IMR-90 (cell line): ENCODE results near the gene ARHGAP24. TPM values are rescaled to one million over a fixed set of nuclear protein-coding genes. Genes with fewer than 3 reads are reported as not detected.
A peak's percentile ranks its signal among the peaks of the same experiment; 100 is the strongest.

Experiments used
- ATAC-seq: fragments of 200-7000 bp; cut with Tn5 transposase; 2 replicates; pipeline ENCODE4 v1.9.1; 2020; ENCODE audit warnings: low read depth, mild to moderate bottlenecking, moderate library complexity
- BruUV-seq: library from RNA; stranded (reverse); fragments of 400-500 nt; replicated peaks from 2 replicates; lab custom pipeline; 2021; lab: Mats Ljungman, UMichigan
- CTCF ChIA-PET: fragments of 300-600 bp; formaldehyde crosslinking; extraction: SDS; loops from one replicate; lab custom pipeline; 2021; ENCODE audit warnings: antibody characterized with exemption; lab: Yijun Ruan, JAX
- POLR2A ChIA-PET: fragments of 300-600 bp; sonication (Branson Sonifier 250); formaldehyde crosslinking; loops from one replicate; lab custom pipeline; 2022; ENCODE audit warnings: antibody characterized with exemption; ENCODE audit not compliant: unreplicated experiment; lab: Charles Lee
- DNase-seq: peaks from one replicate; pipeline ENCODE4 v3.0.0; 2013
- H2AFZ ChIP-seq: replicated peaks from 2 replicates; pipeline ENCODE3; 2013; ENCODE audit warnings: low read length, mild to moderate bottlenecking; ENCODE audit not compliant: poor library complexity
- H2AK5ac ChIP-seq: 2 replicates; pipeline ENCODE4 v1.6.1; 2013; ENCODE audit warnings: low read depth, low read length, inconsistent platforms
- H2AK9ac ChIP-seq: replicated peaks from 2 replicates; pipeline ENCODE3; 2013; ENCODE audit warnings: mild to moderate bottlenecking, low read depth, low read length, moderate library complexity; ENCODE audit not compliant: poor library complexity
- H2BK120ac ChIP-seq: 2 replicates; pipeline ENCODE4 v1.6.1; 2013; ENCODE audit warnings: low read depth, low read length, inconsistent platforms
- H2BK15ac ChIP-seq: 3 replicates; pipeline ENCODE4 v1.6.1; 2013; ENCODE audit warnings: low read depth, low read length, inconsistent platforms
- H2BK20ac ChIP-seq: 2 replicates; pipeline ENCODE4 v1.6.1; 2013; ENCODE audit warnings: low read depth, mild to moderate bottlenecking, inconsistent platforms, low read length, moderate library complexity
- H2BK5ac ChIP-seq: 2 replicates; pipeline ENCODE4 v1.6.1; 2013; ENCODE audit warnings: mild to moderate bottlenecking, low read depth, low read length, inconsistent platforms; ENCODE audit not compliant: poor library complexity, severe bottlenecking
- H3K14ac ChIP-seq: replicated peaks from 2 replicates; pipeline ENCODE4 v1.6.1; 2013; ENCODE audit warnings: low read depth, low read length, inconsistent platforms
- H3K18ac ChIP-seq: 2 replicates; pipeline ENCODE4 v1.6.1; 2013; ENCODE audit warnings: low read depth, low read length, control low read depth
- H3K23ac ChIP-seq: 2 replicates; pipeline ENCODE4 v1.6.1; 2013; ENCODE audit warnings: low read depth, low read length, inconsistent platforms
- H3K27ac ChIP-seq: 2 replicates; pipeline ENCODE4 v1.5.1; 2013; ENCODE audit warnings: mild to moderate bottlenecking, control low read depth, low read length; ENCODE audit not compliant: insufficient read depth
- H3K27me3 ChIP-seq: 2 replicates; pipeline ENCODE4 v1.6.1; 2013; ENCODE audit warnings: low read length; ENCODE audit not compliant: control insufficient read depth, insufficient read depth
- H3K36me3 ChIP-seq: 2 replicates; pipeline ENCODE4 v1.6.1; 2013; ENCODE audit warnings: low read length, mixed read lengths; ENCODE audit not compliant: control insufficient read depth, insufficient read depth
- H3K4ac ChIP-seq: 2 replicates; pipeline ENCODE4 v1.6.1; 2013; ENCODE audit warnings: low read depth, low read length, inconsistent platforms
- H3K4me1 ChIP-seq: 2 replicates; pipeline ENCODE4 v1.6.1; 2013; ENCODE audit warnings: low read length, mixed read lengths; ENCODE audit not compliant: control insufficient read depth, insufficient read depth
- H3K4me2 ChIP-seq: 2 replicates; pipeline ENCODE4 v1.6.1; 2013; ENCODE audit warnings: low read depth, mild to moderate bottlenecking, control low read depth, low read length, moderate library complexity
- H3K4me3 ChIP-seq: 2 replicates; pipeline ENCODE4 v1.5.1; 2013; ENCODE audit warnings: low read depth, mild to moderate bottlenecking, control low read depth, low read length, moderate library complexity; ENCODE audit not compliant: insufficient read depth
- H3K56ac ChIP-seq: 2 replicates; pipeline ENCODE4 v1.6.1; 2013; ENCODE audit warnings: low read length, inconsistent platforms; ENCODE audit not compliant: insufficient read depth; ENCODE audit errors: extremely low read depth
- H3K79me1 ChIP-seq, 2 experiments: 2 replicates each; pipeline ENCODE4 v1.6.1; 2013; ENCODE audit warnings: low read length in 2 of 2, inconsistent platforms in 1 of 2, low read depth in 1 of 2
- H3K9ac ChIP-seq: 2 replicates; pipeline ENCODE4 v1.6.1; 2013; ENCODE audit warnings: low read depth, low read length, control low read depth
- H3K9me1 ChIP-seq: 2 replicates; pipeline ENCODE4 v1.6.1; 2013; ENCODE audit warnings: low read length, inconsistent platforms; ENCODE audit not compliant: insufficient read depth
- H3K9me3 ChIP-seq: 2 replicates; pipeline ENCODE4 v1.6.1; 2013; ENCODE audit warnings: low read length; ENCODE audit not compliant: control insufficient read depth, insufficient read depth
- H4K20me1 ChIP-seq: 2 replicates; pipeline ENCODE4 v1.6.1; 2013; ENCODE audit warnings: low read length, inconsistent platforms; ENCODE audit not compliant: insufficient read depth
- H4K5ac ChIP-seq: 2 replicates; pipeline ENCODE4 v1.6.1; 2013; ENCODE audit warnings: mild to moderate bottlenecking, low read depth, low read length, control low read depth
- H4K8ac ChIP-seq, 2 experiments: 2 replicates each; pipeline ENCODE4 v1.6.1; 2013; ENCODE audit warnings: low read depth in 2 of 2, low read length in 2 of 2, control low read depth in 1 of 2, inconsistent platforms in 1 of 2
- H4K91ac ChIP-seq: 2 replicates; pipeline ENCODE4 v1.6.1; 2013; ENCODE audit warnings: low read depth, low read length, inconsistent platforms; ENCODE audit not compliant: insufficient read depth
- MAFK ChIP-seq: IDR thresholded peaks from 2 replicates; pipeline ENCODE4 v1.6.1; 2012; ENCODE audit warnings: low read depth, low read length, improper control_type of control experiment
- SMC3 ChIP-seq: fragments of 150-350 bp; IDR thresholded peaks from 2 replicates; pipeline ENCODE4 v1.6.1; 2016; ENCODE audit warnings: low read depth, mild to moderate bottlenecking, antibody characterized with exemption, low read length, moderate library complexity
- WGBS, 2 experiments: methylation state at CpG; one replicate each; pipeline versions ENCODE4 v1.1.5 to v1.1.7; 2013; ENCODE audit warnings: missing lambda C conversion rate in 2 of 2; ENCODE audit not compliant: insufficient read length in 1 of 2; ENCODE audit errors: extremely low coverage in 2 of 2; 5-methylcytosine and 5-hydroxymethylcytosine counted together
- dilution Hi-C: fragments of 300-500 bp; cut with HindIII; formaldehyde crosslinking; loops from one replicate; pipeline ENCODE4 v1.14.3; 2018; ENCODE audit warnings: low sequenced_read_pairs; ENCODE audit not compliant: unreplicated experiment
- in situ Hi-C: fragments of 300-500 bp; cut with MboI; formaldehyde crosslinking; loops from 3 replicates; pipeline ENCODE4 v1.14.3; 2019; ENCODE audit warnings: low sequenced_read_pairs, inconsistent platforms, mixed read lengths
- intact Hi-C: fragments of 100-400 bp; cut with micrococcal nuclease; formaldehyde crosslinking; loops from 2 replicates; pipeline ENCODE4 v1.10.0; 2022
- polyA plus RNA-seq, 3 experiments: library from polyadenylated mRNA; depleted of rRNA; stranded (reverse); fragments of >200 nt; gene quantifications; 2 replicates each; pipeline ENCODE4 v1.2.3, GENCODE V29; 2012; ENCODE audit warnings: low replicate concordance in 1 of 3
- total RNA-seq: library from RNA; depleted of rRNA; stranded (reverse); fragments of >200 nt; gene quantifications from 2 replicates; pipeline ENCODE4 v1.2.3, GENCODE V29; 2012

The ARHGAP24 gene
- total and polyA plus RNA-seq, 2 of the 4 experiments (the other 2 are of a cell fraction): 11.9 to 24.0 TPM

GRCh38 chr4:85495621-85496020, 20.7 kb downstream of the ARHGAP24 start:
- dilution Hi-C loops (no loop called here), intact Hi-C loops (no loop called here), in situ Hi-C loops (no loop called here)
- no peaks in the 10 kb centered on the region for H3K36me3 ChIP-seq
- WGBS, 2 experiments: no CpG with 5 or more reads among the region's 3 CpGs
- no peak overlapping the region for H4K5ac ChIP-seq
- peaks cover 2% of the 10 kb centered on the region for H3K4me1 ChIP-seq
- no peaks in the 10 kb centered on the region for H3K9me1 ChIP-seq
- ChIA-PET CTCF (no interaction called here), POLR2A (no interaction called here)
- no peak overlapping the region for H2BK120ac ChIP-seq
- H3K9ac ChIP-seq: no peak overlapping the region
- H3K4ac ChIP-seq: no peak overlapping the region
- H3K4me2 ChIP-seq: no peak overlapping the region
- TF ChIP-seq MAFK: peak; percentile 51
- no peak for TF ChIP-seq SMC3
- no peak overlapping the region for H3K23ac ChIP-seq
- H2AK5ac ChIP-seq: no peak overlapping the region
- no peak overlapping the region for H4K91ac ChIP-seq
- H4K20me1 ChIP-seq: no peaks in the 10 kb centered on the region
- no peak overlapping the region for H3K27ac ChIP-seq
- no peaks in the 10 kb centered on the region for H3K79me1 ChIP-seq
- DNase-seq (no peak), ATAC-seq (no peak)
- no peak overlapping the region for H3K56ac ChIP-seq
- H2BK5ac ChIP-seq: no peak overlapping the region
- H3K27me3 ChIP-seq: no peaks in the 10 kb centered on the region
- H2AFZ ChIP-seq: no peak overlapping the region
- H3K14ac ChIP-seq: no peak overlapping the region
- no peak overlapping the region for H2BK20ac ChIP-seq
- no peaks in the 10 kb centered on the region for H3K9me3 ChIP-seq
- BruUV-seq: no TSS peak
- H2AK9ac ChIP-seq: no peak overlapping the region
- H3K18ac ChIP-seq: no peak overlapping the region
- no peak overlapping the region for H4K8ac ChIP-seq
- no peak overlapping the region for H2BK15ac ChIP-seq
- H3K4me3 ChIP-seq: no peak overlapping the region
